NK-92 treated with Interleukin-12 subunit alpha and Interleukin-12 subunit beta, amount 100 ng/mL, for 24 hours (cell line): ENCODE results near the gene MYBBP1A.
"Not testable (repeated sequence)": the region's sequence is repeated elsewhere in the genome, so short reads cannot be mapped to it uniquely, and the experiment has no call there.

Experiments
- DNase-seq: peaks from one replicate; lab custom pipeline; 2025; lab: John Stamatoyannopoulos, UW

Gene MYBBP1A

GRCh38 chr17:4588391-4588790 lies 33.2 kb upstream of the MYBBP1A start:
- DNase-seq, result no peak

GRCh38 chr17:4587803-4588202 lies 32.6 kb upstream of the MYBBP1A start:
- DNase-seq, result no peak

DNA sequence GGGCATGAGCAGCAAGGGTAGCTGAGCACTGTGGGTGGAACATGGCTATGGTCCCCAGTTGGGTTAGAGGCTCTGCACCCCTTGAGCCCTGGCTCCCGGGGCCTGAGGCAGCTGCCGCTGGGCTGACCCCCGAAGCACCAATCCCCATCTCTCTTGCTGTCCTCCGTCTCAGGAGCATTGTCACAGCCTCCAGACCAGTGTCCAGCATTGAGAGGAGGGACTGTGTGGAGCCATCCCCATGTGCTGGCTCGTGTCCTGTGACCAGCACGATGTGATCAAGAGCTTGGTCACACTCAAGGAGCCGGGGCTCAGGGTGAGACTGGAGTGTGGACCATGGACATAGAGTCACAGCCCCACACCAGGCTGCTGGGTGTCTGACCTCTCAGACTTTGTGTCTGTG lies 32.0 kb upstream of the MYBBP1A start:
- DNase-seq, result no peak

- no peak for DNase-seq
Observed at GRCh38 chr17:4586043-4586442, 30.9 kb upstream of the MYBBP1A start.

DNA sequence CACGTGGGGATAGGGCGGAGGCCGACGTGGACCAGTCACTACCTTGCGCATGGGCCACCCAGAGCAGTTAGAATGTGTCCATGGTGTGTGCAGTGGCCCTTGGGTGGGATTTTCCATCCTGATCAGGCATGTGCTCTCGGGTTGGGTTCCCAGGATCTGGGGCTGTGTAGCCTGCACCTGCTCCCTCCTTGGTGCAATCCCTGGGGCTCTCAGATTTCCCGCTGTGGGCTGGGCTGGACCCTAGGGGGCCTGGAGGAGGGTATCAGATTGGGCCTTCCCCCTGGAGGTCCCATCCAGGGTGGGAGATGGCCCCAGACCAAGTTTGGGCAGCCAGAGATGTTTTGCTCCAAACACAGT lies 30.4 kb upstream of the MYBBP1A start:
- no peak for DNase-seq

- no peak for DNase-seq
Observed at GRCh38 chr17:4584917-4585637, 29.9 kb upstream of the MYBBP1A start.

DNA sequence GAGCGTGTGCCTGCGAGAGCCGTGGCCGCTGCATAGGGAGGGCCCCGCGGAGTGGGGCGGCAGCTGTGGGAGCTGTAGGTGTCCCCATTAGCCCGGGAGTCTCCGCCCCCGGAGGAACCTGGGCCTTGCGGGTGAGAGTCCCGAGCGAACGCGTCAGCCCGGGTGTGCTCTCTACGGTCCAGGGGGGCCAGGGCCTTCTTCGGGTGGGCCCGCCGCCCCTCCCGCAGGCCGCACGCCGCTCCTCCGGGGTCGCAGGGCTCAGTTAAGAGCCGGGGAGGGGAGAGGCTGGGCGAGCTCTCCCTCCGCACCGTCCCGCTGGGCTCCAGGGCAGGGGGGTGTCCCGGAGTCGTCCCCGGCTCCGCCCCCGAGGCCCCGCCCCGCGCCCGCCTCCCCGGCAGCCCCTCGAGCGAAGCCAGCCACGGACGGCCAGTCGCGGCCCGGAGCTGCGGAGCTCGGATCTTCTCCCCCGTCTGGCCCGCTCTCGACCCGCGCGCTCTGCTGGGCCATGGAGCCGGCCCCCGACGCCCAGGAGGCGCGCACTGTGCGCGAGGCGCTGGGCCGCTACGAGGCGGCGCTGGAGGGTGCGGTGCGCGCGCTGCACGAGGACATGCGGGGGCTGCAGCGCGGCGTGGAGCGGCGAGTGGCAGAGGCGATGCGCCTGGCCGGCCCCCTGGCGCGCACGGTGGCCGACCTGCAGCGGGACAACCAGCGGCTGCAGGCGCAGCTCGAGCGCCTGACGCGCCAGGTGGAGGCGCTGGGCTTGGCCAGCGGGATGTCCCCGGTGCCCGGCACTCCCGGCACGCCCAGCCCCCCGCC lies 29.1 kb upstream of the MYBBP1A start, which contains the start of gene SMTNL2:
SMTNL2 (plus strand) TSS at position 429 of the 816 bp plus-strand sequence; CDS start at position 506, 77 bp downstream.
- no peak for DNase-seq

GRCh38 chr17:4583782-4584100 lies 28.6 kb upstream of the MYBBP1A start:
- no peak for DNase-seq

GRCh38 chr17:4583206-4583605 lies 28.0 kb upstream of the MYBBP1A start:
- no peak for DNase-seq

DNA sequence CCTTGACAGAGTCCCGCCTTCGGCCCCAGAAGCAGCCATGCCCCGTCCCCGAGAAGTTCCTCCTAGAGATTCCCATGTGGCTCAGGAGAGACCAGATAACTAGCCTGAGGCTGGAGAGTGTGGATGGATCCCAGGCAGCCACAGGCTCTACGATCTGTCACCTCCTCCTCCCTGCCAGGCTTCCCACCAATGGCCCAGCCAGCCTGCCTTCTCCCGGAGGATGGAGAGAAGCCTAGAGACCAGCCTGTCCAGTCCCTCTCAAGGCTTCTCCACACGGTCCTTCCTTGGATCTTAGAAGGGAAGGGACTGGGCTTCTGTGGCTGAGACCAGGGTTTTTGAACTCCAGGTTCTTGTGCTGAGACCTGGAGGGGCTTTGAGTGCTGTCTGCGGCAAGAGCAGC lies 27.5 kb upstream of the MYBBP1A start:
- no peak for DNase-seq

- DNase-seq, result no peak
Observed at GRCh38 chr17:4582101-4582501, 26.9 kb upstream of the MYBBP1A start.

DNA sequence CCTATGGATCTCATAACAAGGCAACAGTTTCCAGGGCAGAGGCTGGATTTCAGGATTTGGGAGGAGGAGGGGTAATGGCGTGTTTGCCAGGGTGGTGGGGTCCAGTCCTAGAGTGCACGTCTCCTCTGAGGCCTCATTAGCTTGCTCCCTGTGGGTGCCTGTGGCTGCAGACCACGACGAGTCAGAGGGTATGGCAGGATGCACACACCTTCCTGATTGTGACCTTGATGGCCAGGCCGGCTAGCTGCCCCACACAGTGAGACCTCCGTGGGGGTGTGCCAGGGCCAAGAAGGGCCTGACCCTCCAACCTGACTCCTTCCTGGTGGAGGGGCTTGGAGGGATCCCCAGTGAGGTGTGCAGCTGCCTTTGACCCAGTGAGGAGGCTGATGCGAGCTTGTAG lies 25.1 kb upstream of the MYBBP1A start:
- no peak for DNase-seq

- no peak for DNase-seq
Observed at GRCh38 chr17:4579678-4580077, 24.5 kb upstream of the MYBBP1A start.

DNA sequence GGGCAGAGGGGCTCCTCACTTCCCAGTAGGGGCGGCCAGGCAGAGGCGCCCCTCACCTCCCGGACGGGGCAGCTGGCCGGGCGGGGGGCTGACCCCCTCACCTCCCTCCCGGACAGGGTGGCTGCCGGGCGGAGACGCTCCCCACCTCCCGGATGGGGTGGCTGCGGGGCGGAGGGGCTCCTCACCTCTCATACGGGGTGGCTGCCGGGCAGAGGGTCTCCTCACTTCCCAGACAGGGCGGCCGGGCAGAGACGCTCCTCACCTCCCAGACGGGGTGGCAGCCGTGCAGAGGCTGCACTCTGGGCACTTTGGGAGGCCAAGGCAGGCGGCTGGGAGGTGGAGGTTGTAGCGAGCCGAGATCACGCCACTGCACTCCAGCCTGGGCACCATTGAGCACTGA lies 23.2 kb upstream of the MYBBP1A start:
- not testable (repeated sequence) for DNase-seq

DNA sequence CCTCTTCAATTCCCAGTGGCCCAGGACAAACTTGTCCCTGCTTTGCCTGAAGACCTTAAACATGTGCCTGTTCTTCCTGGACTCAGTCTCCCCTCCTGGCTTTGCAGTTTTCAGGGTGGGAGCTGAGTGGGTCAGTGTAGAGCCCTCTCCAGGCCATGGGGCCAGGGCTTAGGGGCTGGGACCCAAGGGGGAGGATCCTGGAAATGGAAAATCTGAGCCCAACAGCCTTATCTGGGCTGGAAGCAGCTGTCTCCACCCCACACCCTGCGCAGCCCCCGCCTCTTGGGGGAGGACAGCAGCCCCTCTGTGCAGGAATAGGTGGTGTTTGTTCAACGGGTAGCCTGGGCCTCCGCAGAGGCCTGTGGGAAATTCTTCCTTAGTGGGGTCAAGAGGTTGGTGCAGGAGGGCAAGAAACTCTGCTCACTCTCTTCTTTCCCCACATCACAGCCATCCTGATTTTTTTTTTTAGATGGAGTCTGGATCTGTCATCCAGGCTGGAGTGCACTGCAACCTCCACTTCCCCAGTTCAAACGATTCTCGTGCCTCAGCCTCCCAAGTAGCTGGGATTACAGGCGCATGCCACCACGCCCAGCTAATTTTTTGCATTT lies 22.3 kb upstream of the MYBBP1A start:
- DNase-seq, result no peak

GRCh38 chr17:4576729-4577322 lies 21.6 kb upstream of the MYBBP1A start:
- no peak for DNase-seq

DNA sequence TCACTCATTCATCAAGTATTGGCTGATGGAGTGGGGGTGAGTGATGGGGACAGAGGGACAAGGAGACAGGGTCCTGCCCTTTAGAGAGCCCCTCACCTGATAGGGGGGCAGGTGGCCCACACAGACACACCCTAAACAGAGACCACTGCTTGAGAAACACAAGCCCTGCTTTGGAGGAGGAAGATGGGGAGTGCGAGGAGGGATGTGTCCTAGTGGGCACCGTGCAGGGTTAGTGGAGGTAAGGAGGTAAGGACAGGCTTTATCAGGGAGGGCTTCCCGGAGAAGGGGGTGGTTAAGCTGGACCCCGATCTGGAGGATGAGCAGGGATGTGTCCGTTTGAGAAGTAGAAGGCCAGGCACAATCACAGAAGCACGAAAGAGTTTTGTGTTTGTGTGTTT lies 21.0 kb upstream of the MYBBP1A start:
- DNase-seq, result no peak

- no peak for DNase-seq
Observed at GRCh38 chr17:4574448-4575045, 19.4 kb upstream of the MYBBP1A start.

- DNase-seq, result no peak
Observed at GRCh38 chr17:4573669-4574068, 18.5 kb upstream of the MYBBP1A start.

- DNase-seq, result no peak
Observed at GRCh38 chr17:4573115-4573514, 17.9 kb upstream of the MYBBP1A start.

GRCh38 chr17:4572131-4572530 lies 16.9 kb upstream of the MYBBP1A start:
- DNase-seq, result no peak

DNA sequence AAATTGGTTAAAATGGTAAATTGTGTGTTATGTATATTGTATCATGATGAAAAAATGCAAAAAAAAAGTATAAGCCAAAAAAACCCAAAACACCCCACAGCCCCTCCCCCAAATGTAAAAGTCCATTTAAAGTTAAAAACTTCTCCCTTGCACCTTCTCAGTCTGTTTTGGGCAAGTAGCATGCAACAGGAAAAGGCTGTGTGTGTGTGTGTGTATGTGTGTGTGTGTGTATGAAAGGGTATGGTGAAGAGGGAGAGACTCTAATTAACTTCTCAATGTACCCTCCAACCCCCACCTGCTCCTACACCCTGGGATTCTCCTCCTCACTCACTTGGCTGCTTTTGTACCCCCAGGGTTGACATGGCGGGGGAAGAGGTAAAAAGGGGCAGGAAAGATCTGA lies 14.4 kb upstream of the MYBBP1A start:
- no peak for DNase-seq
